22Rv1 (cell line): Measurements from ENCODE around the gene RPL31.

Experiments used
- CTCF ChIP-seq: fragments of 450-650 bp; IDR thresholded peaks from 2 replicates; pipeline ENCODE4 v1.5.1; 2017; ENCODE audit warnings: mild to moderate bottlenecking
- ZFX ChIP-seq: fragments of 450-650 bp; IDR thresholded peaks from 2 replicates; pipeline ENCODE4 v1.6.1; 2017; ENCODE audit warnings: antibody characterized with exemption, borderline replicate concordance

- no peak for TF ChIP-seq CTCF
- TF ChIP-seq ZFX = no peak
Observed at GRCh38 chr2:101001691-101002561, at the start of gene RPL31.
